Activated CD4-positive, alpha-beta T cell treated with anti-CD3 and anti-CD28 coated beads, Interleukin-10, Interleukin-2, amounts not matched to agents 100 ng/mL and 50 ng/mL, durations not matched to agents 16 hours and 8 hours (primary cell): ENCODE results near the gene ANKS1B.

ENCODE experiments used
- DNase-seq: peaks from one replicate; pipeline ENCODE4 v3.0.0-alpha.2; 2020

ANKS1B gene

GRCh38 chr12:99552022-99552421 is 432.7 kb downstream of the ANKS1B start:
- no peak for DNase-seq

DNA sequence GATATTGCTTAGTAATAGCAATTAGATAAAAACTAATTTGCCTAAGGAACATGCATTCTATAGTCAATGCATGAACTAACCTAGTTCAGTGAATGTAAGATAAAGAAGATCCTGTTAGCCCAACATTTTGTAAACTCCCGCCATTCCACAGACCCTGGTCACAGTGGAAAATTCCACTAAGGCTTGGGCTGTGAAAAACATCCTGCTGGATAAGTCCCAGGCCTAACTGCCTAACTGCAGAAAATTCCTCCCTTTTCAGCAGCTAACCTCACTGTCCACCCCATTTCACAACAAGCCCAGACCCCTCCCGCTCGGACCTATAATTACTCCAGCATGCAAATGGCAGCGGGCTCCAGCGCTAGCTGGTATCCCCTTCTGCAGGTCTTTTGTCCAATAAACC is 435.1 kb downstream of the ANKS1B start:
- DNase-seq: no peak

DNA sequence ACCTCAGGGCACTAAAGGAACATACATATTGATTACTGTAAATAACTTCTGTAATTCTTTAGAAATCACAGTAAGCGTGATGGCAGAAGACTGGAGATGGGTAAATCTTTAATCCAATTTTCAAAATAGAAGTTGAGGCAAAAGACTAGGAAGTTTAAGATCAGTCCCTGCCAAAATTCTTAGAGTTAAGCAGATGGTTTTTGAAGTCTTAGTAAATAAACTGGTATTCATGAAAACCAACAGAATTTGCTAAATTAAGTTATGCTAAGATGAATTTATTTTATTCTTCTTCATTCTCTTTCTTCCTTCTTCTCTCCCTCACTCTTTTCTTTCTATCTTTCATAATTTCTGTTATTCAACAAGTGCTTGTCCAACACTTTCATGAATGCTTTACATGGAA is 435.5 kb downstream of the ANKS1B start:
- no peak for DNase-seq

GRCh38 chr12:99544457-99544856 is 440.3 kb downstream of the ANKS1B start:
- DNase-seq: no peak

GRCh38 chr12:99529966-99530365 is 454.8 kb downstream of the ANKS1B start:
- no peak for DNase-seq

- DNase-seq: no peak
Observed at GRCh38 chr12:99528478-99528877, 456.3 kb downstream of the ANKS1B start.

DNA sequence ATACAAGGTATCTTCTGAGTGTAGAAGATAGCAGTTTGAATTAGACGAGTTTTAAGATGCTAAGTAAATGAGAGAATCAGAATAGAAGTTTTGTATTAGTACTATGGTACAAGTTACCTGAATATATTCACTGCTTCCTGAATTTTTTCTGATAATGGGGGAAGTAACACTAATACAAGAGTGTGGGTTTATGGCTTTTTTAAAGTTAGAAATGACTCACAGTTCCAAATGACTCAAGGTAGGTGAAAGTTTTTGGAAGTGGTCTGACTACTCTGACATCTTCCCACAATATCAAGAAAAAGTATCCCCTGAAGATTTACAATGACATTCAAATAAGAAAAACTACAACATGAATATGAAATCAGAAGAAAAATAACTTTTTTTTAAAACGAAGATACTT is 460.9 kb downstream of the ANKS1B start:
- DNase-seq: no peak

DNA sequence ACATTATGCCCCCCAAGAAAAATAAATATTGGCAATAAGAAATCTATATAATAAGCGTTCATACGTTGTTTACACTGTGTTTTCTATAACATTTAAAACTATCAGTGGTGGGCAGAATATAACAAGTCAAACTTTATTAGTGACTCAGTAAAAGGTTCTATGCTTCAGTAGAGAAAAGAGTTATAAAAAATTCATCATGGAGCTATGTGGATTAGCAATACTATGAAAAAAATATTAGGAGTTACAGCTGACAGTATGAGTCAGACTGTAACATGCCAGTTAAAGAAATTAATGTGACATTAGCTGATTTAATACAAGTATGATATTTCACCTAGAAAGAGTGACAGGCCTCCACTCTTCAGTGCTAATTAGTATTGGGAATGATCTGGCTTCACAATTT is 462.3 kb downstream of the ANKS1B start:
- DNase-seq: no peak

- no peak for DNase-seq
Observed at GRCh38 chr12:99521664-99522063, 463.1 kb downstream of the ANKS1B start.

DNA sequence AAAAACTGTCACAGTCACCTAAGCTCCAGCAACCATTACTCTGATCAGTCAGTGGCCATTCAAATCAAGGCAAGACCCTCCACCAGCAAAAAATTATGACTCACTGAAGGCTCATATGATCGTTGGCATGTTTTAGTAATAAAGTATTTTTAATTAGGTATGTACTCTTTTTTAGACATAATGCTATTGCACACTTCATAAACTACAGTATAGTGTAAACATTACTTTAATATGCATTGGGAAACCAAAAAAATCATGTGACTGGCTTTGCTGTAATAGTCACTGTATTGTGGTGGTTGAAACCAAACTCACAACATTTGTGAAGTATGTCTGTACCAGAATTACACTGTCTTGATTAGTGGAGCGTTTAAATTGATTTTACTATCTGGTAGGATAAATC is 471.7 kb downstream of the ANKS1B start:
- DNase-seq: no peak

DNA sequence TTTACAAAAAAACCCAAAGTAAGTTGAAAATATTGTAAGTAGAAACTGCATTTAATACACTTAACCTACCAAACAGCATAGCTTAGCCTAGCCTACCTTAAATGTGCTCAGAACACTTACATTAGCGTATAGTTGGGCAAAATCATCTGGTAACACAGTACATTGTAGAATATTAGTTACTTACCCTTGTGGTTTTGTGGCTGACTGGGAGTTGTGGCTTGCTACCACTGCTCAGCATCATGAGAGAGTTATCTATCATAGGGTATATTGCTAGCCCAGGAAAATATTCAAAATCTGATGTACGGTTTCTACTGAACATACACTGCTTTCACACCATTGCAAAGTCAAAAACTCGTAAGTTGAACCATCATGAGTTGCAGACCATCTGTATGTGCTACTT is 478.9 kb downstream of the ANKS1B start:
- DNase-seq: no peak

- no peak for DNase-seq
Observed at GRCh38 chr12:99498756-99499155, 486.0 kb downstream of the ANKS1B start.

GRCh38 chr12:99495799-99496198 is 488.9 kb downstream of the ANKS1B start:
- no peak for DNase-seq

DNA sequence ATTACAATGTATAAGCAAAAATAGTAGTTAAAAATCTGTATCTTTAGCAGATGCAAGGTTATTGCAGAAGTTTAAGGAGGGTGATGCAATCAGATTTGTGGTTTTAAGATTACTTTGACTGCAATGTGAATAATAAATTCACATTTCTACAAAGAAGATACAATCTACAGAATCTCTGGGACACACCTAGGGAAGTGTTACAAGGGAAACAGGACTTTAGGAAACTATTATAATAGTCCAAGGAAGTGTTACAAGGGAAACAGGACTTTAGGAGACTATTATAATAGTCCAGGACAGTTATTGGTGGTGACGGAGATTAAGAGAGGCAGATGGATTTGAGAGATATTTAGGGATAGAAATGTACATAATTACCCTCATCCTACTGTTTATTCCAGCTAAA is 491.5 kb downstream of the ANKS1B start:
- DNase-seq: no peak

DNA sequence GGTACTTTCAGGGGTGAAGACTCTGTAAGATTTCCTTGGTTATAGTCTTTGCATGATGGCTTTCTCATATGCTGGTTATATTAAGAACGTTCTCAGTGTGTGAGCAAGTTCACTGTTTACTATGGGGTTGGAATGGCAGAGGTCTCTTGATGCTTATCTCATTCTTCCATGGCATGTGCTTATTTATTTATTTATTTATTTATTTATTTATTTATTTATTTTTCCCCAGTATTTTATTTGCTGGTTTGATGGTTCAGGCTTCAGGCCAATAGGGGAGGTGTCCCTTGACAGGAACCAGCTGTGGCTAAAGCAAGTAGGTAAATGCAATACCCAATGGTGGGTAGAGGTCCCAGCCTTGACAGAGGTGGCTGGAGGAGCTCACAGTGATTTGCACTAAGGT is 498.5 kb downstream of the ANKS1B start:
- no peak for DNase-seq

DNA sequence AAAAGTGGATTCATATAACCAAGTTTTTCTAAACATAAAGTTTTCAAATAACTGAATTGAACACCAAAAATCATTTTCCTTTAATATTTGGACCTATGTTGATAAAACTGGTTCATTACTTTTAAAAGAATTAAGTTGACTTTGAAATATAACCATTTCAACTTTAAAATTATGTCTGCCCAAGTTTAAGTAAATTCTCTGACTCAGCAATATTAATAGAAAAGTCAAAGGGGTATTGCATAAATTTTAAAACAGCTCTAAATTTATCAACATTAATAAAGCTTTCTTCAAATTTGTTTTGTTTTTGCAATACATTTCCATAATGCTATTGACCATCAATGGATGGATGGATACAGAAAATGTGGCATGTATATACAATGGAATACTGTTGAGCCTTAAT is 505.6 kb downstream of the ANKS1B start:
- no peak for DNase-seq

DNA sequence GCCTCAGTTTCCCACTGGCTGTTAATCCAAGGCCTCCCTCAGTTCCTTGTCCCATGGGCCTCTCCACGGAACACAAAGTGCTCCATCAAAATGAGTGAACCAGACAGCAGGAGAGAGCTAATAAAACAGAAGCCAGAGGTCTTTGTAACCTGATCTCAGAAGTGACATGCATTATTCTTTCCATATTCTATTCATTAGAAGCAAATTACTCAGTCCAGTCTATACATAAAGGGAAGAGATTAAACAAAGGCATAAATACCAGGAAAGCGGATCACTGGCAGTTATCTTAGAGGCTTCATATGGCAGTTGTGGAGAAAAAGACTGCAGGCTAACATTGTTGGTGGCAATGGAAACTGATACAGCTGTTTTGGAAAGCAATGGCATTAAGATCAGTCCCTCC is 507.8 kb downstream of the ANKS1B start:
- no peak for DNase-seq

DNA sequence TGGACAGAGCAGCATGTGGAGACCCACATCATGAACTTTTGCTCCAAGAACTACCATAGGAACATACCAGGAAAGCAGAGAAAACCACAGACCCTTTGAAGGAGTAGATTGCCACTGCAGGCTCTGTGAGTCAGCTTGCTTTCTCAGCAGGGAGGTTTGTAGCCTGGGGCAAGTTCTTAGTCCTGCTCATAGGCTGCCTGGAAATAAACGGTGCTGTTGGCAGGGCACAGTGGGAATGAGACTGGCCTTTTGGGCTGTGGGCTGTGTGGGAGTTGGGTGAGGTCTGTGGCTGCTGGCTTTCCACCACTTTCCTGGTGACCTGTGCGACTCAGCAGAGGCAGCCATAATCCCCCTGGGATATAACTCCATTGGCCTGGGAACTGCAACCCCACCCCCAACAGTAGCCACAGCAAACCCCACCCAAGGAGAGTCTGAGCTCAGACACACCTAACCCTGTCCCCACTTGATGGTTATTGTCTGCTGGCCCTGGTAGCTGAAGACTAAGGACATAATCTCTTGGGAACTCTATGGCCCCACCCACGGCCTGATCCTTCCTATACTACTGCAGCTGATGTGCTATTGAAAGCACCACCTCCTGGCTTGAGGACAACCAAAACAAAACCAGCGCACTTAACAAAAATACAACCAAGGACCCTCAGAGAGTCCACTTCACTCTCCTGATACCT is 529.2 kb downstream of the ANKS1B start:
- DNase-seq: peak; percentile 13

- peak; percentile 6 for DNase-seq
Observed at GRCh38 chr12:99454539-99455172, 530.1 kb downstream of the ANKS1B start.

- no peak for DNase-seq
Observed at GRCh38 chr12:99453836-99454538, 530.7 kb downstream of the ANKS1B start.

- DNase-seq: no peak
Observed at GRCh38 chr12:99450036-99450630, 534.6 kb downstream of the ANKS1B start.

DNA sequence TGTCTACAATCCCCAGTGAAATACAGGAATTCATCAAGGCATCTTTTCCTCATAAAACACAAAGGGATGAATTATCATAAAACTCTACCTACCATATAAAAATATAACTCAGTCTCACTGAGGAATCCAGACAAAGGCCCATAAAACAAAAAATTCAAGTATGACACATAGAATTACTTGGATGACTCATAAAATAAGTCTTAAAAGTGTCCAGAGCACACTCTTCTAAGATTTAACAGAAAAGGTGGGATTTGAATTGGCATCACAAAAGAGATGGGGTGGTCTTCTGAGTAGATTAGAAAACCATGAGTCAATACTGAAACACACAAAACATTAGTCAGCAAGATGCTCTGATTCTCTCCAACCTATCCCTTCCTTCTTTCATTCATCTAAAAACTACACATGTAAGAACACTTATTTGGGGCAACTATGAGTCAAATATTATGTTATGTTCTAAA is 539.8 kb downstream of the ANKS1B start:
- peak; percentile 70 for DNase-seq

DNA sequence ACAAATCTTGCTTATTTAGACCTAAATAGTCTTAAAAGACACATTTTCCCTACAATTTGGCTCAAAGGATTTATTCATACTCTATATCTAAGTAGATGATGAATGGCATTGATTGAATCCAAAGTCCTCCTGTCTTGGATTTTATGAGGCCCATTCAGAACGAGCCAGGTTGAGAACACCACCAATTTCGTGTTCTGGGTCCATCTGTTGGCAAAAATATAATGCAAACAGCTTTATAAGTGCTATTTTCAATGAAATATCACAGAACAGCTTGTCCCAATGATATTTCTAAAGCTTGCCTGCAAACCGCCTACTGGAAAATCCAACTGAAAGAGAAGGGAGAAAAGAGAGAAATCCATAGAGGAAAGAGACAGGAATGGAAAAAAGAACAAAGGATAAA is 542.0 kb downstream of the ANKS1B start:
- no peak for DNase-seq

- DNase-seq: no peak
Observed at GRCh38 chr12:99439399-99439798, 545.3 kb downstream of the ANKS1B start.
